Fibroblast of mammary gland (primary cell): ENCODE data around the gene SBNO1.
A peak's percentile ranks its signal among the peaks of the same experiment; 100 is the strongest.
"Not testable (repeated sequence)": the region's sequence is repeated elsewhere in the genome, so short reads cannot be mapped to it uniquely, and the experiment has no call there.

Experiments
- DNase-seq: peaks from one replicate; pipeline ENCODE4 v3.0.0-alpha.2; 2010; ENCODE audit warnings: low read depth
- H3K4me3 ChIP-seq: 2 replicates; pipeline ENCODE4 v1.5.1; 2011; ENCODE audit warnings: low read depth, mild to moderate bottlenecking, low read length, moderate library complexity; ENCODE audit not compliant: control insufficient read depth
- TF ChIP-seq, protein P1 (sequence below): conservative IDR thresholded peaks from 2 replicates; pipeline ENCODE4 v1.5.1; 2011; ENCODE audit warnings: low read depth, low read length, inconsistent platforms; ENCODE audit not compliant: control insufficient read depth, insufficient read depth

The SBNO1 gene

DNA sequence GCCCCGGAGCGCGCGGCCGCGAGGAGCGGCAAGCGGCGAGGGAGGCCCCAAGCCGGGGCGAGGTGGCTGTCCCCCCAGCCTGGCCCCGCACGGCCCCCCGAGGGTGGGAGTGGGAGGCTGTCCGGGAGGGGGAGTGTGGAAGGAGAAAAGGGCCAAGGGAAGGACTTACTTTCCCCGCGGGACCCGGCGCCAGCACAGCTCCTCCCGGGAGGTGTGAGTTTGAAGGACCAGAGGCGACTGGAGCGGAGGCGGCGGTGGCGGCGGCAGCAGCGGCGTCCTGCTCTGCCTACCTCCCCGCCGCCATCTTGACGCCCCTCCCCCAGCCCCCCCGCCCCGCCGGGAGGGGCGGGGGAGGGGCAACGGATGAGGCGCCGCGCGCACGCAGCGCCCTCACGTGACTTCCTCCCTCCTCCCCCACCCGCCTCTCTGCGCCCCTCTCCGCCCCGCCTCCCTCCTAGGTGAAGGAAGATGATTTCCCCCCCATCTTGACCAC lies at the start of gene SBNO1:
Gene SBNO1 (minus strand): TSS at position 316 of the 493 bp plus-strand sequence. CDS start 14,406 bp downstream, outside the sequence.
- peak within 1 kb of the TSS; percentile 83 for H3K4me3 ChIP-seq
- DNase-seq = peak; percentile 84
- TF ChIP-seq, protein P1, sequence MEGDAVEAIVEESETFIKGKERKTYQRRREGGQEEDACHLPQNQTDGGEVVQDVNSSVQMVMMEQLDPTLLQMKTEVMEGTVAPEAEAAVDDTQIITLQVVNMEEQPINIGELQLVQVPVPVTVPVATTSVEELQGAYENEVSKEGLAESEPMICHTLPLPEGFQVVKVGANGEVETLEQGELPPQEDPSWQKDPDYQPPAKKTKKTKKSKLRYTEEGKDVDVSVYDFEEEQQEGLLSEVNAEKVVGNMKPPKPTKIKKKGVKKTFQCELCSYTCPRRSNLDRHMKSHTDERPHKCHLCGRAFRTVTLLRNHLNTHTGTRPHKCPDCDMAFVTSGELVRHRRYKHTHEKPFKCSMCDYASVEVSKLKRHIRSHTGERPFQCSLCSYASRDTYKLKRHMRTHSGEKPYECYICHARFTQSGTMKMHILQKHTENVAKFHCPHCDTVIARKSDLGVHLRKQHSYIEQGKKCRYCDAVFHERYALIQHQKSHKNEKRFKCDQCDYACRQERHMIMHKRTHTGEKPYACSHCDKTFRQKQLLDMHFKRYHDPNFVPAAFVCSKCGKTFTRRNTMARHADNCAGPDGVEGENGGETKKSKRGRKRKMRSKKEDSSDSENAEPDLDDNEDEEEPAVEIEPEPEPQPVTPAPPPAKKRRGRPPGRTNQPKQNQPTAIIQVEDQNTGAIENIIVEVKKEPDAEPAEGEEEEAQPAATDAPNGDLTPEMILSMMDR = no peak

- TF ChIP-seq, protein P1 = no peak
- no peak overlapping the region for H3K4me3 ChIP-seq
- DNase-seq = no peak
Measured at GRCh38 chr12:123410041-123410412, 45.4 kb upstream of the SBNO1 start.

- DNase-seq, H3K4me3 ChIP-seq: not testable (repeated sequence)
Measured at GRCh38 chr12:123409284-123410040, 44.8 kb upstream of the SBNO1 start.

DNA sequence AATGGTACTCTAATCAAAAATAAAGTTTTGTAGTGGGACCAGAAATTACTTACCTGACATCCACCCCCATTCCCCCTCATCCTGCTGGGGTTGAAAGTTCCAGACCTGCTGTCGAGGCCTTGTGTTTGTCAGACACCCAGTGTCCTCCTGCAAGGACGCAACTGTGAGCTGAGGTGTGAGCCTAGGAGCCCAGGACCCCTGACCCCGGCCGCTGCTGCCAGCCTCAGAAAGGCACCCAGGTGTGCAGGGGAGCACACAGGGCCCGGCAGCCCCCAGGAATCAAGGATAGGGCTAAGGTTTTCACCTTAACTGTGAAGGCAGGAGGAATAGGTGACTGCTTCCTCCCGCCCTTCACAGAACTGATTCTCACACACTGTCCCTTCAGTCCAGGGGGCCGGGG lies 44.0 kb upstream of the SBNO1 start:
- not testable (repeated sequence) for DNase-seq

DNA sequence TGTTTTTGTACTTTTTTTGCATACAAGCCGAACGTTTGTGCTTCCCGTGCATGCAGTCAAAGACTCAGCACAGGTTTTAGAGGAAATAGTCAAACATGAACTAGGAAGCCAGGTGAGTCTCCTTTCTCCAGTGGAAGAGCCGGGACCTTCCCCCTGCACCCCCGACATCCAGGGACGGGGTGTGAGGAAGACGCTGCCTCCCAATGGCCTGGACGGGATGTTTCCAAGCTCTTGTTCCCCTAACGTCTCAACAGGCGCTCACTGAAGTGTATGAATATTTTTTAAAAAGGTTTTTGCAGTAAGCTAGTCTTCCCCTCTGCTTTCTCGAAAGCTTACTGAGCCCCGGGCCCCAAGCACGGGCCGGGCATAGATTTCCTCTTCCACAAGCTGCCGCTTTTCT lies 43.3 kb upstream of the SBNO1 start:
- not testable (repeated sequence) for H3K4me3 ChIP-seq, DNase-seq

More for the DNA sequence above, 44.0 kb upstream of the SBNO1 start:
- not testable (repeated sequence) for H3K4me3 ChIP-seq

DNA sequence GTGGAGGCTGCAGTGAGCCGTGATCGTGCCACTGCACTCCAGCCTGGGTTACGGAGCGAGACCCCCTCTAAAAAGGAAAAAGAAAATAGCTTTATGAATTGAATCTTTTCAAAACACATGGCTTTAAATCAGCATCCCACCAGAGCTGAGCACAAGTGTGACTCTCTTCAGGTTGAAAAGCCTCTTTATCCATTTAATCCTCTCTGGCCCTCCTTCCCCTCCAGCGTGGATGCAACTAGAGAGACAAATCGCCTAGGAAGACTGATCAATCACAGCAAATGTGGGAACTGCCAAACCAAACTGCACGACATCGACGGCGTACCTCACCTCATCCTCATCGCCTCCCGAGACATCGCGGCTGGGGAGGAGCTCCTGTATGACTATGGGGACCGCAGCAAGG lies 42.6 kb upstream of the SBNO1 start:
- not testable (repeated sequence) for DNase-seq

GRCh38 chr12:123404581-123404980 lies 39.9 kb upstream of the SBNO1 start:
- no peak for DNase-seq
- no peak overlapping the region for H3K4me3 ChIP-seq
- TF ChIP-seq, protein P1 = no peak

More for the DNA sequence above, 42.6 kb upstream of the SBNO1 start:
- not testable (repeated sequence) for H3K4me3 ChIP-seq

GRCh38 chr12:123401753-123402683 lies 37.4 kb upstream of the SBNO1 start:
- TF ChIP-seq, protein P1 = no peak
- H3K4me3 ChIP-seq = no peak overlapping the region
- no peak for DNase-seq
